ENCODE data around the gene TENM3. TPM values are rescaled to one million over a fixed set of nuclear protein-coding genes. Genes with fewer than 3 reads are reported as not detected.

TENM3 gene
- total RNA-seq, 1 donor = 24.2 TPM

- no peak for DNase-seq (ENCODE audit: low read depth)
- H3K4me3 ChIP-seq (ENCODE audit: low read depth, low read length) = no peak overlapping the region
- TF ChIP-seq CTCF (IDR thresholded peaks at IDR 0.05; ENCODE audit: insufficient read depth, low read depth, low read length) = no peak
Measured at GRCh38 chr4:182624281-182624680, 381.1 kb downstream of the TENM3 start.

- DNase-seq (ENCODE audit: low read depth) = no peak
- no peak overlapping the region for H3K4me3 ChIP-seq (ENCODE audit: low read depth, low read length)
- TF ChIP-seq CTCF (IDR thresholded peaks at IDR 0.05; ENCODE audit: insufficient read depth, low read depth, low read length) = no peak
Measured at GRCh38 chr4:182625193-182625592, 382.0 kb downstream of the TENM3 start.

DNA sequence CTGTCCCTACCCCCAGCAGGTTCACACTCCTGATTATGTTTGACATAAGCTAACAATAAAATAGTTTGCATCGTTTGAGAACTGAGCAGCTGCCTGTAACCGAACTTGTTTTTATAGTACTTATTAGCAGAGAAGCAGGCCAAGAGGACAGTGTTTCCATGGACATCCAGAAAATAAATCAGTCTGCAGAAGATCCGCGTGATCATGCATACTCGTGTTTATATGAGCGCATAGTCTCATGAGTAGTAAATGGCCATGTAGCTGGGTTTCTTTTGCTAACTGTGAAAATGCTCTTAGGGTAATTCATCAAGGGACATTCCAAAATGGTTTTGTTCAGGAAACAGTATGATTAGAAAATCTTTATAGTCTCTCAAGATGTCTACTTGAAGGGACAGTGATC lies 384.8 kb downstream of the TENM3 start:
- no peak for DNase-seq (ENCODE audit: low read depth)
- H3K4me3 ChIP-seq (ENCODE audit: low read depth, low read length) = no peak overlapping the region
- no peak for TF ChIP-seq CTCF (IDR thresholded peaks at IDR 0.05; ENCODE audit: insufficient read depth, low read depth, low read length)

DNA sequence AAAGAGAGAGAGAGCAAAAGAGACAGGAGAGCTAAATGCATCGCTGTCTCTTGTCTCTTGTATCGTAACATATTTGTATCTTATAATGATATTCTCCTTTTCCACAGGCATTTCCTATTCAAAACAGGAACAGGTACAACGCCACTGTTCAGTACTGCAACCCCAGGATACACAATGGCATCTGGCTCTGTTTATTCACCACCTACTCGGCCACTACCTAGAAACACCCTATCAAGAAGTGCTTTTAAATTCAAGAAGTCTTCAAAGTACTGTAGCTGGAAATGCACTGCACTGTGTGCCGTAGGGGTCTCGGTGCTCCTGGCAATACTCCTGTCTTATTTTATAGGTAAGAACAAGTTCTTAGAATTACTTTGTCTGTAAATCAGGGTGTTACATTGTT lies 385.3 kb downstream of the TENM3 start:
- no peak overlapping the region for H3K4me3 ChIP-seq (ENCODE audit: low read depth, low read length)
- DNase-seq (ENCODE audit: low read depth) = no peak
- no peak for TF ChIP-seq CTCF (IDR thresholded peaks at IDR 0.05; ENCODE audit: insufficient read depth, low read depth, low read length)

GRCh38 chr4:182629096-182629495 lies 385.9 kb downstream of the TENM3 start:
- DNase-seq (ENCODE audit: low read depth) = no peak
- no peak for TF ChIP-seq CTCF (IDR thresholded peaks at IDR 0.05; ENCODE audit: insufficient read depth, low read depth, low read length)
- H3K4me3 ChIP-seq (ENCODE audit: low read depth, low read length) = no peak overlapping the region

DNA sequence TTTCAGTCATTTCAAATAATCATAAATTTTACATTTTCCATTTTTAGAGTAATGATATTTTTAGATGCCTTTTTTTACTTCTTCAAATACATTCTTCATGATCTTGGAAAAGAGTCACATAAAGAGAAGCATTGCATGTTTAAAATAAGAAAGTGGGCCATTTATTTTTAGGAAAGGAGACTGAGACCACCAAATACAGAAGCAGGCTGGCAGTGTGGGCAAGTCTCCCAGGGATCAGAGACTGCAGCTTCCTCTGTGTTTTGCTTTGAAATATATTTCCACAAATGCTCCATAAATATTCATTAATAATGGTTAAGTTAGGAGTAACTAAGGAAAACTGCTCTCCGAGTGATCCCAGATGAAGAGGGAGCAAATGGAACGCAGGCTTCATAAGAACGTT lies 397.3 kb downstream of the TENM3 start:
- DNase-seq (ENCODE audit: low read depth) = no peak
- H3K4me3 ChIP-seq (ENCODE audit: low read depth, low read length) = no peak overlapping the region
- no peak for TF ChIP-seq CTCF (IDR thresholded peaks at IDR 0.05; ENCODE audit: insufficient read depth, low read depth, low read length)

DNA sequence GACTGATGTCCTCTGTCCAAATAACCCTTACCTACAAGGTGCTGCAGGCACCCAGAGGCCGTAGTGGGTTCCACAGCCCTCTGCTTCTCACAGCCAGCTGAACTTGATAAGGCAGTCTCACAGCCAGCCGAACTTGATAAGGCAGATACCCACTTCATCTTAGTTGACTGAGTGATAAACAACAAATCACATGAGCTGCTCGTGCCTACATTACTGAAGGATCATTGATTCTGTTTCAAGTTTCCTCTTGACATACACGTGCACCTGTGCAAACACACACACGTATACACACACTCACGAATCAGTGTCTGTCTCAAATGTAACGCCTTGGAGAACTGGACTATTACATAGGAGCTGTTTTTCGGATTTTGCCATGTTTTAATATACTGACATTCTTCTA lies 397.7 kb downstream of the TENM3 start:
- no peak for DNase-seq (ENCODE audit: low read depth)
- H3K4me3 ChIP-seq (ENCODE audit: low read depth, low read length) = no peak overlapping the region
- no peak for TF ChIP-seq CTCF (IDR thresholded peaks at IDR 0.05; ENCODE audit: insufficient read depth, low read depth, low read length)
